HCT116 (cell line): ENCODE results near the gene MSTO1. TPM values are rescaled to one million over a fixed set of nuclear protein-coding genes. Genes with fewer than 3 reads are reported as not detected.

ENCODE experiments used
- ATAC-seq: fragments of 200-7000 bp; cut with Tn5 transposase; 2 replicates; pipeline ENCODE4 v1.9.1; 2020; ENCODE audit warnings: mild to moderate bottlenecking, moderate library complexity
- BruUV-seq: library from RNA; stranded (reverse); fragments of 400-500 nt; replicated peaks from 2 replicates; lab custom pipeline; 2021; lab: Mats Ljungman, UMichigan
- CTCF ChIA-PET: fragments of 300-600 bp; sonication (Branson Sonifier 250); formaldehyde crosslinking; loops from one replicate; lab custom pipeline; 2021; ENCODE audit warnings: antibody characterized with exemption; lab: Charles Lee
- POLR2A ChIA-PET: fragments of 300-600, 350-600 bp; sonication (Branson Sonifier 250); formaldehyde crosslinking; loops from one replicate; lab custom pipeline; 2021; ENCODE audit warnings: antibody characterized with exemption; lab: Charles Lee
- RAD21 ChIA-PET, 2 experiments: fragments of 300-600 bp; sonication (Branson Sonifier 250); formaldehyde crosslinking; loops; one replicate each; lab custom pipeline; 2023; ENCODE audit warnings: low total read pairs in 2 of 2; ENCODE audit not compliant: uncharacterized antibody in 2 of 2, unreplicated experiment in 2 of 2, low non-redundant PET in 1 of 2; lab: Charles Lee
- DNase-seq: peaks from one replicate; pipeline ENCODE4 v3.0.0-alpha.2; 2010; ENCODE audit warnings: low read depth, low spot score
- H2AFZ ChIP-seq: fragments of 200-600 bp; shearing (Covaris generic), sonication (generic); 2 replicates; pipeline ENCODE4 v1.6.1; 2017; ENCODE audit warnings: low read depth, mixed run types, mixed read lengths, antibody characterized with exemption, low read length; ENCODE audit not compliant: poor library complexity, severe bottlenecking
- H3K27ac ChIP-seq: 2 replicates; pipeline ENCODE4 v1.5.1; 2012; ENCODE audit warnings: low read depth, low read length
- H3K27me3 ChIP-seq: fragments of 200-600 bp; sonication (generic); 2 replicates; pipeline ENCODE4 v1.6.1; 2016; ENCODE audit warnings: mixed run types, low read length, mixed read lengths; ENCODE audit not compliant: insufficient read depth
- H3K36me3 ChIP-seq, 2 experiments: fragments of 200-500 bp in 1 of 2; fragments of 200-600 bp in 1 of 2; sonication (Bioruptor generic) in 1 of 2; sonication (generic) in 1 of 2; 2 replicates each; pipeline versions ENCODE4 v1.5.1 to v1.6.1; 2014 to 2016; ENCODE audit warnings: low read length in 2 of 2, inconsistent platforms in 1 of 2, mixed read lengths in 1 of 2, mixed run types in 1 of 2; ENCODE audit not compliant: insufficient read depth in 2 of 2, control insufficient read depth in 1 of 2
- H3K4me1 ChIP-seq, 2 experiments: fragments of 200-600 bp in 1 of 2; sonication (generic) in 1 of 2; 2 replicates each; pipeline versions ENCODE4 v1.5.1 to v1.6.1; 2012 to 2017; ENCODE audit warnings: low read length in 2 of 2, inconsistent platforms in 1 of 2, mild to moderate bottlenecking in 1 of 2, mixed read lengths in 1 of 2, mixed run types in 1 of 2, moderate library complexity in 1 of 2; ENCODE audit not compliant: insufficient read depth in 2 of 2, control insufficient read depth in 1 of 2
- H3K4me2 ChIP-seq: fragments of 200-600 bp; sonication (generic); 2 replicates; pipeline ENCODE4 v1.6.1; 2017; ENCODE audit warnings: mixed run types, low read length, mixed read lengths
- H3K4me3 ChIP-seq, 2 experiments: fragments of 200-600 bp in 1 of 2; sonication (generic) in 1 of 2; replicated peaks in 1 of 2; 2 replicates each; pipeline ENCODE4 v1.5.1; 2011 to 2016; ENCODE audit warnings: low read length in 2 of 2, control low read depth in 1 of 2, low read depth in 1 of 2, mild to moderate bottlenecking in 1 of 2, mixed read lengths in 1 of 2, mixed run types in 1 of 2
- H3K79me2 ChIP-seq: fragments of 200-600 bp; sonication (generic); 2 replicates; pipeline ENCODE4 v1.6.1; 2017; ENCODE audit warnings: mild to moderate bottlenecking, mixed run types, low read length, moderate library complexity, mixed read lengths; ENCODE audit not compliant: insufficient read depth
- H3K9ac ChIP-seq: fragments of 200-600 bp; sonication (generic); 2 replicates; pipeline ENCODE4 v1.6.1; 2016; ENCODE audit warnings: low read length, mixed read lengths
- H3K9me2 ChIP-seq: fragments of 200-600 bp; sonication (generic), shearing (Covaris generic); 2 replicates; pipeline ENCODE4 v1.6.1; 2017; ENCODE audit warnings: mixed run types, mild to moderate bottlenecking, moderate library complexity; ENCODE audit not compliant: insufficient read depth
- H3K9me3 ChIP-seq, 2 experiments: fragments of 200-500 bp in 1 of 2; fragments of 200-600 bp in 1 of 2; sonication (Bioruptor generic) in 1 of 2; sonication (generic) in 1 of 2; 2 replicates each; pipeline ENCODE4 v1.6.1; 2014 to 2017; ENCODE audit warnings: low read length in 2 of 2, mixed read lengths in 2 of 2, inconsistent platforms in 1 of 2, low read depth in 1 of 2, mild to moderate bottlenecking in 1 of 2, mixed run types in 1 of 2, moderate library complexity in 1 of 2; ENCODE audit not compliant: control insufficient read depth in 1 of 2, insufficient read depth in 1 of 2
- H4K20me1 ChIP-seq: fragments of 200-600 bp; sonication (generic), shearing (Covaris generic); 2 replicates; pipeline ENCODE4 v1.6.1; 2017; ENCODE audit warnings: mixed run types, mild to moderate bottlenecking, moderate library complexity; ENCODE audit not compliant: insufficient read depth
- CBX3 ChIP-seq: IDR thresholded peaks from 2 replicates; pipeline ENCODE4 v1.6.1; 2012; ENCODE audit warnings: low read depth
- EGR1 ChIP-seq: IDR thresholded peaks from 2 replicates; pipeline ENCODE4 v1.6.1; 2012; ENCODE audit warnings: low read depth
- EZH2 ChIP-seq: fragments of 200-600 bp; sonication (generic); IDR thresholded peaks from 2 replicates; pipeline ENCODE4 v1.6.1; 2017; ENCODE audit warnings: antibody characterized with exemption, mixed run types
- EZH2phosphoT487 ChIP-seq: fragments of 200-600 bp; IDR thresholded peaks from 2 replicates; pipeline ENCODE4 v1.6.1; 2018; ENCODE audit warnings: antibody characterized with exemption, borderline replicate concordance
- FOSL1 ChIP-seq: IDR thresholded peaks from 2 replicates; pipeline ENCODE4 v1.6.1; 2012; ENCODE audit warnings: low read depth
- JUND ChIP-seq: IDR thresholded peaks from 2 replicates; pipeline ENCODE4 v1.6.1; 2012
- POLR2A ChIP-seq: IDR thresholded peaks from 2 replicates; pipeline ENCODE4 v1.7.0; 2011; ENCODE audit warnings: borderline replicate concordance; ENCODE audit not compliant: insufficient read depth, insufficient read length; ENCODE audit errors: extremely low read depth
- POLR2AphosphoS5 ChIP-seq: IDR thresholded peaks from 2 replicates; pipeline ENCODE4 v1.6.1; 2011; ENCODE audit warnings: mild to moderate bottlenecking, low read depth, low read length, moderate library complexity
- SP1 ChIP-seq: IDR thresholded peaks from 2 replicates; pipeline ENCODE4 v1.6.1; 2012; ENCODE audit warnings: low read depth
- SRF ChIP-seq: IDR thresholded peaks from 2 replicates; pipeline ENCODE4 v1.6.1; 2012; ENCODE audit warnings: low read depth
- TCF7L2 ChIP-seq: IDR thresholded peaks from 2 replicates; pipeline ENCODE4 v1.7.0; 2011; ENCODE audit warnings: borderline replicate concordance, inconsistent platforms; ENCODE audit not compliant: insufficient read depth, insufficient read length; ENCODE audit errors: extremely low read depth
- YY1 ChIP-seq: IDR thresholded peaks from 2 replicates; pipeline ENCODE4 v1.6.1; 2011; ENCODE audit warnings: low read length, low read depth, moderate library complexity, mild to moderate bottlenecking; ENCODE audit not compliant: insufficient replicate concordance; ENCODE audit errors: extremely low read depth
- ZFX ChIP-seq: fragments of 450-650 bp; IDR thresholded peaks from 2 replicates; pipeline ENCODE4 v1.6.1; 2017
- intact Hi-C: fragments of 100-400 bp; cut with micrococcal nuclease; formaldehyde crosslinking; loops from 2 replicates; pipeline ENCODE4 v1.10.0; 2022
- total RNA-seq: library from RNA; stranded (reverse); gene quantifications from one replicate; pipeline ENCODE4 v1.2.1, GENCODE V29; 2021; ENCODE audit not compliant: unreplicated experiment
- TF ChIP-seq, protein P1 (sequence below): IDR thresholded peaks from 2 replicates; pipeline ENCODE4 v1.6.1; 2011; ENCODE audit warnings: mild to moderate bottlenecking, low read length, moderate library complexity; ENCODE audit not compliant: insufficient replicate concordance; ENCODE audit errors: extremely low read depth
- TF ChIP-seq, protein P2 (sequence below): IDR thresholded peaks from 2 replicates; pipeline ENCODE4 v1.6.1; 2012; ENCODE audit warnings: low read depth
- TF ChIP-seq, protein P3 (sequence below): IDR thresholded peaks from 2 replicates; pipeline ENCODE4 v1.6.1; 2012

Gene MSTO1
- total RNA-seq, 1 experiment from 2014 or later, result 56.4 TPM

DNA sequence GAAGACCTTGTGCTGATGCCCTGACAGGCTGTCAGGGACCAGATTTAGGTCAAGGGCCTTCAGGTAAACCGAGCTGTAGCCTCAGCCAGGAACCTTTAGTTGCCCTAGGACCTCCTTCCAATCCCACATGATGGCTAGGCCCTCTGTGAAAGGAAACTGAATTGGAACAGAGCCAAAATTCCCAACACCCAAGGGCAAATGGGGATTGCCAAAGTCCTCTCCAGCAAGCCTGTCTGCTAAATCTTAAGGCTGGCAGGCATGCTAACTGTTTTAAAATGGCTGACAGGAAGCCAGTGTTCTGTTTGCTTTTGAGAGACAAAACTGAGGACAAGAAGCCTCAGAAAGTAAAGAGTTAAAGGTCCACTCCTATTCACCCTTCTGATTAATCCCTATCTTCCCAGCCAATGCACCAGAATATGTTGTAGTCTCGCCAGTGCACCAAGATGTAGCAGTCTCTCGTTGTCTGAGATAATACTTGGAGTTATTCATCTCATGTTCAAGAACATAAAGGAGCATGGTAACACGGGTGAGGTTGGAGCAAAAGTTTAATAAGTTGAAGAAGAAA is 35.1 kb downstream of the MSTO1 start:
- Histone ChIP-seq H3K4me2 (no peak overlapping the region), H4K20me1 (no peaks in the 10 kb centered on the region), H3K4me3 (no peak overlapping the region), H3K79me2 (no peaks in the 10 kb centered on the region), H3K9me3 (peaks cover 8 to 18% of the 10 kb centered on the region in 2 experiments; a peak in 2 of 4 replicates), H3K36me3 (no peaks in the 10 kb centered on the region), H3K27me3 (no peaks in the 10 kb centered on the region), H3K9ac (no peak overlapping the region), H3K9me2 (no peaks in the 10 kb centered on the region), H3K4me1 (peaks cover 3 to 13% of the 10 kb centered on the region in 2 experiments; a peak in 3 of 4 replicates), H2AFZ (no peak overlapping the region), H3K27ac (no peak overlapping the region)
- DNase-seq (no peak), ATAC-seq (no peak)
- intact Hi-C loops, result no loop called here
- POLR2A ChIA-PET, result no interaction called here
- CTCF ChIA-PET, result no interaction called here
- TF ChIP-seq SP1 (no peak), CBX3 (no peak), POLR2A (no peak), ZFX (no peak), EZH2 (no peak), FOSL1 (no peak), EGR1 (no peak), TCF7L2 (no peak), JUND (no peak), SRF (no peak), YY1 (no peak), POLR2AphosphoS5 (no peak), EZH2phosphoT487 (no peak)
- TF ChIP-seq, protein P1, sequence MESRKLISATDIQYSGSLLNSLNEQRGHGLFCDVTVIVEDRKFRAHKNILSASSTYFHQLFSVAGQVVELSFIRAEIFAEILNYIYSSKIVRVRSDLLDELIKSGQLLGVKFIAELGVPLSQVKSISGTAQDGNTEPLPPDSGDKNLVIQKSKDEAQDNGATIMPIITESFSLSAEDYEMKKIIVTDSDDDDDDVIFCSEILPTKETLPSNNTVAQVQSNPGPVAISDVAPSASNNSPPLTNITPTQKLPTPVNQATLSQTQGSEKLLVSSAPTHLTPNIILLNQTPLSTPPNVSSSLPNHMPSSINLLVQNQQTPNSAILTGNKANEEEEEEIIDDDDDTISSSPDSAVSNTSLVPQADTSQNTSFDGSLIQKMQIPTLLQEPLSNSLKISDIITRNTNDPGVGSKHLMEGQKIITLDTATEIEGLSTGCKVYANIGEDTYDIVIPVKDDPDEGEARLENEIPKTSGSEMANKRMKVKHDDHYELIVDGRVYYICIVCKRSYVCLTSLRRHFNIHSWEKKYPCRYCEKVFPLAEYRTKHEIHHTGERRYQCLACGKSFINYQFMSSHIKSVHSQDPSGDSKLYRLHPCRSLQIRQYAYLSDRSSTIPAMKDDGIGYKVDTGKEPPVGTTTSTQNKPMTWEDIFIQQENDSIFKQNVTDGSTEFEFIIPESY, result no peak
- TF ChIP-seq, protein P2, sequence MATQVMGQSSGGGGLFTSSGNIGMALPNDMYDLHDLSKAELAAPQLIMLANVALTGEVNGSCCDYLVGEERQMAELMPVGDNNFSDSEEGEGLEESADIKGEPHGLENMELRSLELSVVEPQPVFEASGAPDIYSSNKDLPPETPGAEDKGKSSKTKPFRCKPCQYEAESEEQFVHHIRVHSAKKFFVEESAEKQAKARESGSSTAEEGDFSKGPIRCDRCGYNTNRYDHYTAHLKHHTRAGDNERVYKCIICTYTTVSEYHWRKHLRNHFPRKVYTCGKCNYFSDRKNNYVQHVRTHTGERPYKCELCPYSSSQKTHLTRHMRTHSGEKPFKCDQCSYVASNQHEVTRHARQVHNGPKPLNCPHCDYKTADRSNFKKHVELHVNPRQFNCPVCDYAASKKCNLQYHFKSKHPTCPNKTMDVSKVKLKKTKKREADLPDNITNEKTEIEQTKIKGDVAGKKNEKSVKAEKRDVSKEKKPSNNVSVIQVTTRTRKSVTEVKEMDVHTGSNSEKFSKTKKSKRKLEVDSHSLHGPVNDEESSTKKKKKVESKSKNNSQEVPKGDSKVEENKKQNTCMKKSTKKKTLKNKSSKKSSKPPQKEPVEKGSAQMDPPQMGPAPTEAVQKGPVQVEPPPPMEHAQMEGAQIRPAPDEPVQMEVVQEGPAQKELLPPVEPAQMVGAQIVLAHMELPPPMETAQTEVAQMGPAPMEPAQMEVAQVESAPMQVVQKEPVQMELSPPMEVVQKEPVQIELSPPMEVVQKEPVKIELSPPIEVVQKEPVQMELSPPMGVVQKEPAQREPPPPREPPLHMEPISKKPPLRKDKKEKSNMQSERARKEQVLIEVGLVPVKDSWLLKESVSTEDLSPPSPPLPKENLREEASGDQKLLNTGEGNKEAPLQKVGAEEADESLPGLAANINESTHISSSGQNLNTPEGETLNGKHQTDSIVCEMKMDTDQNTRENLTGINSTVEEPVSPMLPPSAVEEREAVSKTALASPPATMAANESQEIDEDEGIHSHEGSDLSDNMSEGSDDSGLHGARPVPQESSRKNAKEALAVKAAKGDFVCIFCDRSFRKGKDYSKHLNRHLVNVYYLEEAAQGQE, result no peak
- TF ChIP-seq, protein P3, sequence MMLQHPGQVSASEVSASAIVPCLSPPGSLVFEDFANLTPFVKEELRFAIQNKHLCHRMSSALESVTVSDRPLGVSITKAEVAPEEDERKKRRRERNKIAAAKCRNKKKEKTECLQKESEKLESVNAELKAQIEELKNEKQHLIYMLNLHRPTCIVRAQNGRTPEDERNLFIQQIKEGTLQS, result no peak
- RAD21 ChIA-PET, result no interaction called here
- BruUV-seq, result no TSS peak
